Smooth muscle cell (in vitro differentiated cells): ENCODE data around the gene OLIG1. TPM values are rescaled to one million over a fixed set of nuclear protein-coding genes. Genes with fewer than 3 reads are reported as not detected.
A peak's percentile ranks its signal among the peaks of the same experiment; 100 is the strongest.

ENCODE experiments used
- DNase-seq: peaks from one replicate; lab custom pipeline; 2025; ENCODE audit not compliant: unreplicated experiment; lab: John Stamatoyannopoulos, UW
- H2AFZ ChIP-seq: fragments of 200-600 bp; sonication (generic); 2 replicates; pipeline ENCODE4 v1.6.0; 2016; ENCODE audit warnings: antibody characterized with exemption, low read depth, mild to moderate bottlenecking
- H3F3A ChIP-seq: fragments of 200-600 bp; sonication (generic); 2 replicates; pipeline ENCODE4 v1.6.0; 2017; ENCODE audit warnings: antibody characterized with exemption, low read depth
- H3K27ac ChIP-seq: fragments of 200-600 bp; sonication (generic); 2 replicates; pipeline ENCODE4 v1.5.1; 2016; ENCODE audit warnings: low read depth, mild to moderate bottlenecking
- H3K27me3 ChIP-seq: fragments of 200-600 bp; sonication (generic); 2 replicates; pipeline ENCODE4 v1.6.1; 2016; ENCODE audit warnings: low read depth, mild to moderate bottlenecking
- H3K36me3 ChIP-seq: fragments of 200-600 bp; sonication (generic); 2 replicates; pipeline ENCODE4 v1.5.1; 2016; ENCODE audit warnings: low read depth
- H3K4me1 ChIP-seq: fragments of 200-600 bp; sonication (generic); 2 replicates; pipeline ENCODE4 v1.5.1; 2016; ENCODE audit warnings: low read depth
- H3K4me2 ChIP-seq: fragments of 200-600 bp; sonication (generic); 2 replicates; pipeline ENCODE4 v1.6.0; 2016; ENCODE audit warnings: mild to moderate bottlenecking
- H3K4me3 ChIP-seq: fragments of 200-600 bp; sonication (generic); 2 replicates; pipeline ENCODE4 v1.5.1; 2016; ENCODE audit warnings: mild to moderate bottlenecking
- H3K79me2 ChIP-seq: fragments of 200-600 bp; sonication (generic); 2 replicates; pipeline ENCODE4 v1.6.0; 2016; ENCODE audit warnings: low read depth, mild to moderate bottlenecking
- H3K9ac ChIP-seq: fragments of 200-600 bp; sonication (generic); 2 replicates; pipeline ENCODE4 v1.6.0; 2016; ENCODE audit warnings: low read depth
- H3K9me3 ChIP-seq: fragments of 200-600 bp; sonication (generic); replicated peaks from 2 replicates; pipeline ENCODE4 v1.5.1; 2016; ENCODE audit warnings: low read depth
- H4K20me1 ChIP-seq: fragments of 200-600 bp; sonication (generic); 2 replicates; pipeline ENCODE4 v1.6.0; 2016; ENCODE audit warnings: low read depth
- CTCF ChIP-seq: fragments of 200-600 bp; sonication (generic); IDR thresholded peaks from 2 replicates; pipeline ENCODE4 v1.5.1; 2017; ENCODE audit warnings: borderline replicate concordance, mild to moderate bottlenecking, antibody characterized with exemption; ENCODE audit not compliant: insufficient read depth, poor library complexity, severe bottlenecking
- WGBS: methylation state at CpG from one replicate; pipeline ENCODE4 v1.1.7; 2016; ENCODE audit warnings: low lambda C conversion rate; 5-methylcytosine and 5-hydroxymethylcytosine counted together
- polyA plus RNA-seq: library from polyadenylated mRNA; unstranded; fragments of >200 nt; fragmentation: Nextera tagmentation; extraction: Ambion mirVana; gene quantifications from 2 replicates; pipeline ENCODE4 v1.2.1, GENCODE V29; 2016
- total RNA-seq: library from RNA; depleted of rRNA; stranded (reverse); fragments of >200 nt; gene quantifications from 2 replicates; pipeline ENCODE4 v1.2.3, GENCODE V29; 2014

OLIG1 gene
- total and polyA plus RNA-seq, 2 experiments from 2014 or later = not detected

GRCh38 chr21:33078907-33079582 is 9.1 kb downstream of the OLIG1 start:
- no peaks in the 10 kb centered on the region for H3K9me3 ChIP-seq
- 43% methylated on average over 10 of the region's 10 CpGs for WGBS
- peak overlapping the region; percentile 29 for H3K4me2 ChIP-seq
- no peak for TF ChIP-seq CTCF
- no peaks in the 10 kb centered on the region for H4K20me1 ChIP-seq
- peaks cover 9% of the 10 kb centered on the region for H3F3A ChIP-seq
- H3K27ac ChIP-seq = peak overlapping the region; percentile 71
- H3K4me1 ChIP-seq = peaks cover 20% of the 10 kb centered on the region
- no peak overlapping the region for H2AFZ ChIP-seq
- H3K27me3 ChIP-seq = peaks cover 28% of the 10 kb centered on the region
- no peak for DNase-seq
- H3K36me3 ChIP-seq = no peaks in the 10 kb centered on the region
- no peaks in the 10 kb centered on the region for H3K79me2 ChIP-seq
- peak overlapping the region; percentile 49 for H3K9ac ChIP-seq
- no peak overlapping the region for H3K4me3 ChIP-seq

- Histone ChIP-seq H3K4me1 (peaks cover 9% of the 10 kb centered on the region), H2AFZ (no peak overlapping the region)
These were observed 10.4 kb downstream of the OLIG1 start for GRCh38 chr21:33080376-33080775.

GRCh38 chr21:33080776-33081175 is 10.8 kb downstream of the OLIG1 start:
- no peak overlapping the region for H3K4me2 ChIP-seq
- H3K9ac ChIP-seq = no peak overlapping the region

More at GRCh38 chr21:33080376-33080775, 10.4 kb downstream of the OLIG1 start:
- TF ChIP-seq CTCF = no peak
- Histone ChIP-seq H3K9me3 (no peaks in the 10 kb centered on the region), H3K4me3 (no peak overlapping the region), H3K27me3 (peaks cover 22% of the 10 kb centered on the region), H4K20me1 (no peaks in the 10 kb centered on the region), H3K79me2 (no peaks in the 10 kb centered on the region), H3K27ac (no peak overlapping the region), H3K4me2 (no peak overlapping the region), H3K36me3 (no peaks in the 10 kb centered on the region), H3K9ac (no peak overlapping the region), H3F3A (no peaks in the 10 kb centered on the region)
- WGBS = 93% methylated on average over 3 of the region's 3 CpGs
- no peak for DNase-seq

More at GRCh38 chr21:33080776-33081175, 10.8 kb downstream of the OLIG1 start:
- Histone ChIP-seq H3F3A (no peaks in the 10 kb centered on the region), H4K20me1 (no peaks in the 10 kb centered on the region), H2AFZ (no peak overlapping the region), H3K9me3 (no peaks in the 10 kb centered on the region), H3K27ac (no peak overlapping the region), H3K4me1 (peaks cover 5% of the 10 kb centered on the region), H3K27me3 (peaks cover 21% of the 10 kb centered on the region), H3K4me3 (no peak overlapping the region), H3K36me3 (no peaks in the 10 kb centered on the region), H3K79me2 (no peaks in the 10 kb centered on the region)
- no peak for DNase-seq
- 86% methylated on average over 3 of the region's 3 CpGs for WGBS
- no peak for TF ChIP-seq CTCF
